Keratinocyte (primary cell): ENCODE data around the gene DHX58. TPM values are rescaled to one million over a fixed set of nuclear protein-coding genes. Genes with fewer than 3 reads are reported as not detected.

ENCODE experiments used
- DNase-seq: peaks from one replicate; pipeline ENCODE4 v3.0.0-alpha.2; 2011; ENCODE audit warnings: low read depth, missing footprints, low spot score
- FAIRE-seq: peaks from 2 replicates; lab custom pipeline; 2011; peaks lifted over from hg19 to GRCh38; lab: Jason Lieb, UNC
- H2AFZ ChIP-seq: 2 replicates; pipeline ENCODE4 v1.6.0; 2012; ENCODE audit warnings: low read length, control low read depth, inconsistent platforms; ENCODE audit not compliant: control insufficient read depth
- H3K27ac ChIP-seq: 2 replicates; pipeline ENCODE4 v1.5.1; 2011; ENCODE audit warnings: low read length; ENCODE audit not compliant: control insufficient read depth, insufficient read depth
- H3K27me3 ChIP-seq: 3 replicates; pipeline ENCODE4 v1.6.0; 2011; ENCODE audit warnings: low read length; ENCODE audit not compliant: control insufficient read depth, insufficient read depth; ENCODE audit errors: extremely low read depth
- H3K36me3 ChIP-seq, 2 experiments: 2 replicates in 1 of 2; 3 replicates in 1 of 2; pipeline ENCODE4 v1.5.1; 2011; ENCODE audit warnings: low read length in 2 of 2, mild to moderate bottlenecking in 1 of 2; ENCODE audit not compliant: control insufficient read depth in 2 of 2, insufficient read depth in 2 of 2; ENCODE audit errors: extremely low read depth in 1 of 2
- H3K4me1 ChIP-seq: 3 replicates; pipeline ENCODE4 v1.5.1; 2011; ENCODE audit warnings: low read length; ENCODE audit not compliant: control insufficient read depth, insufficient read depth; ENCODE audit errors: extremely low read depth
- H3K4me2 ChIP-seq: 3 replicates; pipeline ENCODE4 v1.6.0; 2011; ENCODE audit warnings: low read depth, low read length; ENCODE audit not compliant: control insufficient read depth, insufficient read depth; ENCODE audit errors: extremely low read depth
- H3K4me3 ChIP-seq, 3 experiments: fragments of 200-600 bp in 1 of 3; sonication (generic) in 1 of 3; 2 replicates in 2 of 3; 3 replicates in 1 of 3; pipeline ENCODE4 v1.5.1; 2011 to 2016; ENCODE audit warnings: low read length in 3 of 3, mild to moderate bottlenecking in 3 of 3, control low read depth in 2 of 3, inconsistent platforms in 1 of 3, low read depth in 1 of 3, mixed read lengths in 1 of 3, mixed run types in 1 of 3, moderate library complexity in 1 of 3; ENCODE audit not compliant: control insufficient read depth in 2 of 3, insufficient read depth in 2 of 3; ENCODE audit errors: extremely low read depth in 1 of 3
- H3K79me2 ChIP-seq: 2 replicates; pipeline ENCODE4 v1.6.0; 2012; ENCODE audit warnings: low read length; ENCODE audit not compliant: control insufficient read depth, insufficient read depth
- H3K9ac ChIP-seq: 3 replicates; pipeline ENCODE4 v1.6.0; 2011; ENCODE audit warnings: low read length; ENCODE audit not compliant: control insufficient read depth, insufficient read depth; ENCODE audit errors: extremely low read depth
- H3K9me1 ChIP-seq: 3 replicates; pipeline ENCODE4 v1.6.0; 2011; ENCODE audit warnings: low read length; ENCODE audit not compliant: control insufficient read depth, insufficient read depth; ENCODE audit errors: extremely low read depth
- H3K9me3 ChIP-seq: 2 replicates; pipeline ENCODE4 v1.5.1; 2012; ENCODE audit warnings: low read depth, low read length; ENCODE audit not compliant: control insufficient read depth
- H4K20me1 ChIP-seq: 3 replicates; pipeline ENCODE4 v1.6.0; 2011; ENCODE audit warnings: low read length; ENCODE audit not compliant: control insufficient read depth, insufficient read depth; ENCODE audit errors: extremely low read depth
- EZH2 ChIP-seq: IDR thresholded peaks from one replicate; pipeline ENCODE4 v1.6.1; 2012; ENCODE audit warnings: inconsistent platforms, mild to moderate bottlenecking, low read length, moderate library complexity
- dilution Hi-C: fragments of 300-500 bp; cut with MboI; formaldehyde crosslinking; loops from one replicate; pipeline ENCODE4 v1.7.0; 2020; ENCODE audit warnings: low sequenced_read_pairs; ENCODE audit not compliant: extremely low pct_ligation_motif_present
- polyA plus RNA-seq, 5 experiments: library from polyadenylated mRNA; depleted of rRNA in 3 of 5; stranded (reverse) in 3 of 5; stranded (forward) in 1 of 5; unstranded in 1 of 5; fragments of >200 nt; gene quantifications; 1 replicate in 1 of 5; 2 replicates in 3 of 5; 3 replicates in 1 of 5; pipeline versions ENCODE4 v1.2.1 to v1.2.3, GENCODE V29; 2011 to 2012; ENCODE audit warnings: missing spikeins in 2 of 5, low read depth in 1 of 5, low replicate concordance in 1 of 5
- TF ChIP-seq, protein P1 (sequence below), 3 experiments: IDR thresholded peaks in 1 of 3; conservative IDR thresholded peaks in 1 of 3; optimal IDR thresholded peaks in 1 of 3; 2 replicates in 2 of 3; 3 replicates in 1 of 3; pipeline versions ENCODE3 to v1.5.1; 2011; ENCODE audit warnings: low read length in 3 of 3, mild to moderate bottlenecking in 3 of 3, moderate library complexity in 2 of 3, control low read depth in 1 of 3, inconsistent platforms in 1 of 3; ENCODE audit not compliant: insufficient read depth in 2 of 3; ENCODE audit errors: extremely low read depth in 1 of 3

Gene DHX58
- polyA plus RNA-seq, 1 donor (not counting 4 experiments of a cell fraction or from before 2014, with no cell fraction given), result 5.2 TPM

DNA sequence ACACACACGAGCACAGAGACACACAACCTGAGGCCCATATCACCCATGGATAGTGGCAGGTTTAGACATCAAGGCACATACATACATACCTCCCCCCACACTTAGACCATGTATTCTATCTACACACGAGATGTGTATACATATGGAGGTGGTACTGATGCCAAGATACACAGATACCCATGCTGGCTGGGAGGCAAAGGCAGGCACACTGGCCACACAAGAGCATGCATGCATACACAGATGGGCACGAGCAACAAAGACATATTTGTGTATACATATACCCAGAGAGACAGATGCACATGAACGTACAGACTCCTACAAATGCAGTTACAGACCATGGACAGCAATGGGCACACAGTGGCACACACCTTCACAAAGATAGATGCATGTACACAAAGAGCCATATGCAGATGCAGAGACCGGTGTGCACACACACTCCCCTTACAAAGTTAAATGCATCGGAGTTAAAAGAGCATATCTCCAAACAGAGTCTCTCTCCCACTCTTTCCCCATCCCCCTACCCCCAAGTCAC is 60.1 kb downstream of the DHX58 start:
- Histone ChIP-seq H3K9me3 (no peaks in the 10 kb centered on the region), H3K9me1 (no peaks in the 10 kb centered on the region), H3K4me3 (no peak overlapping the region), H3K9ac (no peak overlapping the region), H4K20me1 (no peaks in the 10 kb centered on the region), H3K27ac (no peak overlapping the region), H3K79me2 (no peaks in the 10 kb centered on the region), H3K36me3 (no peaks in the 10 kb centered on the region), H2AFZ (no peak overlapping the region), H3K4me1 (peaks cover 8% of the 10 kb centered on the region), H3K4me2 (no peak overlapping the region), H3K27me3 (peaks cover 32% of the 10 kb centered on the region)
- dilution Hi-C loops, result no loop called here
- DNase-seq (no peak), FAIRE-seq (no peak)
- TF ChIP-seq EZH2, result no peak
- TF ChIP-seq, protein P1, sequence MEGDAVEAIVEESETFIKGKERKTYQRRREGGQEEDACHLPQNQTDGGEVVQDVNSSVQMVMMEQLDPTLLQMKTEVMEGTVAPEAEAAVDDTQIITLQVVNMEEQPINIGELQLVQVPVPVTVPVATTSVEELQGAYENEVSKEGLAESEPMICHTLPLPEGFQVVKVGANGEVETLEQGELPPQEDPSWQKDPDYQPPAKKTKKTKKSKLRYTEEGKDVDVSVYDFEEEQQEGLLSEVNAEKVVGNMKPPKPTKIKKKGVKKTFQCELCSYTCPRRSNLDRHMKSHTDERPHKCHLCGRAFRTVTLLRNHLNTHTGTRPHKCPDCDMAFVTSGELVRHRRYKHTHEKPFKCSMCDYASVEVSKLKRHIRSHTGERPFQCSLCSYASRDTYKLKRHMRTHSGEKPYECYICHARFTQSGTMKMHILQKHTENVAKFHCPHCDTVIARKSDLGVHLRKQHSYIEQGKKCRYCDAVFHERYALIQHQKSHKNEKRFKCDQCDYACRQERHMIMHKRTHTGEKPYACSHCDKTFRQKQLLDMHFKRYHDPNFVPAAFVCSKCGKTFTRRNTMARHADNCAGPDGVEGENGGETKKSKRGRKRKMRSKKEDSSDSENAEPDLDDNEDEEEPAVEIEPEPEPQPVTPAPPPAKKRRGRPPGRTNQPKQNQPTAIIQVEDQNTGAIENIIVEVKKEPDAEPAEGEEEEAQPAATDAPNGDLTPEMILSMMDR (optimal IDR thresholded peaks at IDR 0.05 in 1 of 3, IDR thresholded peaks at IDR 0.05 in 1 of 3, conservative IDR thresholded peaks at IDR 0.05 in 1 of 3; ENCODE audit: extremely low read depth in 1 of 3, insufficient read depth in 2 of 3, low read length in 3 of 3), result no peak

DNA sequence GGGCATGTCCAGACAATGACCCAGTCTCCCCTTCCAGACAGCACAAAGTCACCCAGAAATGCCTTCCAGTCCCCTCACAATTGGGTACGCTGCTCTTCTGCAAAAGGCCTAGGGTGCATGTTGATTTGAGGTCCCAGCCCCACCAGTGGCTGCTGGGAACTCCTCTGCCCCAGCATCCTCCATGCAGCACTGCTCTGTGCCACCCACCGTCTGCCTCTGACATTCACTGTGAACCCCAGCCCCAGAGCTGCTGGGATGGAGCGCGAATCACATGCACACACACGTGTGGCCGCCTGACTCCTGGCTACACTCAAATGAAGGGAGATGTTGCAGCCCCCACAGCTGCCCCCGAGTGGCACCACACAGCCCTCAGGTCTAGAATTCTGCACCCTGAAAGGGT is 60.9 kb downstream of the DHX58 start:
- no peaks in the 10 kb centered on the region for H3K9me1 ChIP-seq
- no peaks in the 10 kb centered on the region for H3K9me3 ChIP-seq
- no peaks in the 10 kb centered on the region for H3K36me3 ChIP-seq
- TF ChIP-seq, protein P1 (optimal IDR thresholded peaks at IDR 0.05 in 1 of 3, IDR thresholded peaks at IDR 0.05 in 1 of 3, conservative IDR thresholded peaks at IDR 0.05 in 1 of 3; ENCODE audit: extremely low read depth in 1 of 3, insufficient read depth in 2 of 3, low read length in 3 of 3), result no peak
- TF ChIP-seq EZH2, result no peak
- H3K4me3 ChIP-seq, result no peak overlapping the region
- dilution Hi-C loops, result no loop called here
- H3K79me2 ChIP-seq, result no peaks in the 10 kb centered on the region
- H3K4me2 ChIP-seq, result no peak overlapping the region
- H3K4me1 ChIP-seq, result peaks cover 8% of the 10 kb centered on the region
- no peaks in the 10 kb centered on the region for H4K20me1 ChIP-seq
- peaks cover 32% of the 10 kb centered on the region for H3K27me3 ChIP-seq
- no peak overlapping the region for H3K27ac ChIP-seq
- H3K9ac ChIP-seq, result no peak overlapping the region
- no peak overlapping the region for H2AFZ ChIP-seq
- DNase-seq, result no peak
- FAIRE-seq, result no peak

Other genes starting within 250 kb of the DHX58 start
- gene KLHL11, start 247.3 kb downstream of the DHX58 start, polyA plus RNA-seq, result 4.7 to 6.7 TPM (median 5.2 TPM) in 3 replicates
- gene ACLY, start 193.8 kb downstream of the DHX58 start, polyA plus RNA-seq, result 310 to 444 TPM (median 363 TPM) in 3 replicates
- 0.07 to 0.20 TPM (median 0.17 TPM) in 3 replicates for gene ODAD4, start 182.1 kb downstream of the DHX58 start, polyA plus RNA-seq
- gene CNP, start 145.9 kb downstream of the DHX58 start, polyA plus RNA-seq, result 32.4 to 37.8 TPM (median 37.2 TPM) in 3 replicates
- 55.3 to 82.5 TPM (median 67.4 TPM) in 3 replicates for gene DNAJC7, start 95.3 kb downstream of the DHX58 start, polyA plus RNA-seq
- gene NKIRAS2, start 92.6 kb downstream of the DHX58 start, polyA plus RNA-seq, result 24.7 to 35.2 TPM (median 26.3 TPM) in 3 replicates
- 0.06 to 0.26 TPM (median 0.12 TPM) in 3 replicates for gene C17orf113, start 62.1 kb downstream of the DHX58 start, polyA plus RNA-seq
- 0.03 to 0.13 TPM (median 0.09 TPM) in 3 replicates for gene ZNF385C, start 14.2 kb downstream of the DHX58 start, polyA plus RNA-seq
- gene KAT2A, start 8.7 kb upstream of the DHX58 start, polyA plus RNA-seq, result 26.1 to 42.0 TPM (median 28.2 TPM) in 3 replicates
- gene HSPB9, start 10.1 kb upstream of the DHX58 start, polyA plus RNA-seq, result 0.03 TPM in 1 of 3 replicates, not detected in the others
- 162 to 205 TPM (median 190 TPM) in 3 replicates for gene RAB5C, start 42.3 kb upstream of the DHX58 start, polyA plus RNA-seq
- not detected in 3 replicates for gene KCNH4, start 68.4 kb upstream of the DHX58 start, polyA plus RNA-seq
- not detected in 3 replicates for gene HCRT, start 72.7 kb upstream of the DHX58 start, polyA plus RNA-seq
- 2.7 to 4.7 TPM (median 4.4 TPM) in 3 replicates for gene GHDC, start 81.8 kb upstream of the DHX58 start, polyA plus RNA-seq
- gene STAT5B, start 163.7 kb upstream of the DHX58 start, polyA plus RNA-seq, result 10.9 to 16.1 TPM (median 12.4 TPM) in 3 replicates
- gene STAT5A, start 175.8 kb upstream of the DHX58 start, polyA plus RNA-seq, result 0.28 to 0.53 TPM (median 0.51 TPM) in 3 replicates